ENCODE measurements around the gene TACR1. TPM values are rescaled to one million over a fixed set of nuclear protein-coding genes. Genes with fewer than 3 reads are reported as not detected.
"Not testable (repeated sequence)": the region's sequence is repeated elsewhere in the genome, so short reads cannot be mapped to it uniquely, and the experiment has no call there.

Gene TACR1
- total RNA-seq, 1 donor from 2014 or later, result not detected

DNA sequence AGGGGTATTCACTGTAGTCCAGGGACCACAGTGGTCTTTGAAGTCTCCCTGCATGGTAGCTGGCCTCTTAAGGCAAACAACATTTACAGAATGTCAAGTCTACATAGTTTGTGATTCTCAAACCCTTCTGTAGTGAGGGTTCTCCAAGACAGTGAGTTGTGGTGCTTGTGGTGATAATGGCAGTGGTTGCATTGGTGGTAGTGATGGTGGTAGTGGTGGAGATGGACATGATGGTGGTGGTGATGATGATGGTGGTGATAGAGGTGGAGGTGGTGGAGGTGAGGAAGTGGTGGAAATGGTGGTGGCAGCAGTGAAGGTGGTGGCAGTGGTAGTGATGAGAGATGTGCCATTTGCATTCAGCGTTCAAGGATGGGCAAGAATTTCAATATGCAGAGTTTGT, 104.9 kb downstream of the TACR1 start:
- no peak for DNase-seq (ENCODE audit: extremely low read depth, low read depth, low spot score)

DNA sequence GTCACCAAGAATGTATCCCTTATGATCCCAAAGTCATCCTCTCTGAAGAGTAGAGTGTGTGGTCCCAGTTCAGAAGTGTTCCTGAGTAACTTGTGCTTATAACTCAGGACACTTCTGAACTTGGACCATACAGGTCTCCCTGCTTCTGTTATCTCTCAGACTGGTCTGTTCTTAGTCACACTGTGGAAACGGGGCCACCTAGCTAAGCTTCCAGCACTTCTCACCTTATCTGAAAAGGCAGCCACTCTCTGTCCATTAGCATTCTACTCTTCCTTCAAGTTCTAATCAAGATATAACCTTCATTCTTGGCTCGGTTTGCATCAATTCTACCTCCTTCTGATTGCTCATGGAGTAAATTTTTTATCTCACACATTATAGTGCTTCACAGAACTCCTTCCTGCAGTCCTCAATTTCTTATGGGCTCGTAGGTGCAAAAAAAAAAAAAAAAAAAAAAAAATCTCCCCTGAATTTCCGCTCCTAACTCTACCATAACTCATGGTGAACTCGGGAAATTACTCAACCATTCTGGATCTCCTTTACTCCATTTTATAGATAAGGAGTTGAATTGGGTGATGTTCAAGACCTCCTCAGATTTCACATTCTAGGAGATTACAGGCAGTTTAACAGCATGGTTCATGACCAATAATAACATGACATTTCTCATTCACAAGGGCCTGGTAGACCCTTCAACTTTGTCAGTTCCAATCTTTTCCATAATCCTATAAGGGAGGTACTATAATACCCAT, 108.4 kb downstream of the TACR1 start:
- no peak for DNase-seq (ENCODE audit: extremely low read depth, low read depth, low spot score)

GRCh38 chr2:75089471-75089870, 109.8 kb downstream of the TACR1 start:
- DNase-seq (ENCODE audit: extremely low read depth, low read depth, low spot score), result no peak

DNA sequence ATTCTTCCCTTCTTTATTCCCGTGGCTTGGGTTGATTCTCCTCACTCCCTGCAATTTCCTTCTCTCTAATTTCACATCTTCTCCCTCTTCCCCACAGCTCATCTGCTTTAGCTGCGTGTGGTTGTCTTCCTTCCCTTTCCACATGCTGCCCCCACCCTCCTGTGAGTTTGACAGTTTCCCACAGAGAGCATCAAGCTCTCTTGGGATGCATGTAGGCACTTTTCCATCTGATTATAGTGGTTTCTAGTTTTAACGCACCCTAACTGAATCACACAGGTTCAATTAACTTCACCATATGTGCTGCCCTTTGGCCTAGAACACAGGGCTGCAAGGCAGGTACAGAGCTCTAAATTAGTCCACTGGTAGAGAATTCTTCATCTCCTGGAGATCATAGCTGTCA, 110.5 kb downstream of the TACR1 start:
- no peak for DNase-seq (ENCODE audit: extremely low read depth, low read depth, low spot score)

DNA sequence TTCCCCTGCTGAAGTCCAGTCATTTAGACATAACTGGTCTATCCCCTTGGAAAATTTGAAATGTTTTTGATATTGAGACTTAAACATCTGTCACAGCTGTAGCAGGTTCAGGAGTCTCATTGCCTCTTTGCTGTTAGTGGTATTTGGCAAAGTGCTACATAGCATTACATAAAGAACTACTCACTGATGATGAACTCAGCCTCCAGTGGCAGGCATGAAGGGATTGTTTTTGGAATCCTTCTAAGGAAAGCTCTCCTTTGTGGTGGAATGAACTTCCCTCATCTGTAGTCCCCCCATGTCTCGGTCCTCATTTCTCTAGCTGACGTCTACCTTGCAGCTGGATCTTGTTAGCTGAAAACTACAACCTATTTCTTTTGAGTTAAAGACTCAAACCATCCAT, 111.6 kb downstream of the TACR1 start:
- DNase-seq (ENCODE audit: extremely low read depth, low read depth, low spot score), result no peak

GRCh38 chr2:75079575-75079974, 119.7 kb downstream of the TACR1 start:
- DNase-seq (ENCODE audit: extremely low read depth, low read depth, low spot score), result no peak

- DNase-seq (ENCODE audit: extremely low read depth, low read depth, low spot score), result no peak
Observed at GRCh38 chr2:75077909-75078308, 121.4 kb downstream of the TACR1 start.

- DNase-seq (ENCODE audit: extremely low read depth, low read depth, low spot score), result no peak
Observed at GRCh38 chr2:75076088-75076487, 123.2 kb downstream of the TACR1 start.

DNA sequence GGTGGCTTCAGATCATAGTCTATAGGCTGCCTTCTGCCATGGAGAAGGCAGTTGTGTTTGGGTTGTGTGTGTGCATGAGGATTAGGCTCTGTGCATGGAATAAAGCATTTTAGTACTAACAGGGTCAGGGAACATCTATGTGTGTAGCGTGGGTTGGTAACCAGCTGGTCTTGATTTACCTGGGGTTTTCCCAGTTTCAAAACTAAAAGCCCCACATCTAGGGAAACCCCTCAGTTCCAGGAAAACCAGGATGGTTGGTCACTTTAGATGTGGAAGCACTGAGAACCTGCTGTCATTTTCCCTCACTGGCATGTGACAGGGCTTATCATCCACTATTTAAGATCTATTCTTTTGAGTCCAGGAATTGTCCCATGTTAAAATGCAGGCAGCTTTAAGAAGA, 124.6 kb downstream of the TACR1 start:
- DNase-seq (ENCODE audit: extremely low read depth, low read depth, low spot score), result no peak

- no peak for DNase-seq (ENCODE audit: extremely low read depth, low read depth, low spot score)
Observed at GRCh38 chr2:75074228-75074627, 125.1 kb downstream of the TACR1 start.

GRCh38 chr2:75071766-75072165, 127.6 kb downstream of the TACR1 start:
- no peak for DNase-seq (ENCODE audit: extremely low read depth, low read depth, low spot score)

GRCh38 chr2:75068546-75068945, 130.8 kb downstream of the TACR1 start:
- DNase-seq (ENCODE audit: extremely low read depth, low read depth, low spot score), result no peak

- no peak for DNase-seq (ENCODE audit: extremely low read depth, low read depth, low spot score)
Observed at GRCh38 chr2:75067506-75067905, 131.8 kb downstream of the TACR1 start.

GRCh38 chr2:75066121-75066902, 133.0 kb downstream of the TACR1 start:
- no peak for DNase-seq (ENCODE audit: extremely low read depth, low read depth, low spot score)

DNA sequence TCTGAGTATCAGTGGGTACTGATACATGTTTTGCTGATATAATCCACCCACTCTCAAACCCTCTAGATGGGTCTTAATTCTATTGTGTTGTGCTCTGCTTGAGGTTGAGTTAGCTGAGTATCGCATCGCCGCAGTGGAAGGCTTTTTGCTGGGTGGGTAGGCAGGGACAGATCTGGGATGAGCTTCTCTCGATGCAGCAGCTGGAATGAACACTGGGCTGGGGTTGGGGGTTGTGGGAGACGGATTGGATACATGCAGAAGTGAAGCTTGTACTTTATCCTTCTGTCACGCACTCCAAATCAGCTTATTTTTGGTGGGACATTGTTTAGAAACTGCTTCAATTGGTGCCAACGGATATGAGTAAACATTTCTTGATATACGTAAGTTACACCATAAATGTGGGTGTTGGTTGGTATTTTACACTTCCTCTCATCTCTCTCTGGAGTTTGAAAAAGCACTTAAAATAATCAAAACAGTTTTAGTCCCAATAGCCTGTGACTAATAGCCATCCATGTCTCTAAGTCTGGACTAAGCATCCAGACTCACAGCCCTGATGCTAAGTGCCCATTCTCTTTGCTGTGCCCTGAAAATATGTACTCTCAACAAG, 133.8 kb downstream of the TACR1 start:
- no peak for DNase-seq (ENCODE audit: extremely low read depth, low read depth, low spot score)

GRCh38 chr2:75064691-75065396, 134.5 kb downstream of the TACR1 start:
- no peak for DNase-seq (ENCODE audit: extremely low read depth, low read depth, low spot score)

GRCh38 chr2:75063906-75064305, 135.4 kb downstream of the TACR1 start:
- DNase-seq (ENCODE audit: extremely low read depth, low read depth, low spot score), result no peak

DNA sequence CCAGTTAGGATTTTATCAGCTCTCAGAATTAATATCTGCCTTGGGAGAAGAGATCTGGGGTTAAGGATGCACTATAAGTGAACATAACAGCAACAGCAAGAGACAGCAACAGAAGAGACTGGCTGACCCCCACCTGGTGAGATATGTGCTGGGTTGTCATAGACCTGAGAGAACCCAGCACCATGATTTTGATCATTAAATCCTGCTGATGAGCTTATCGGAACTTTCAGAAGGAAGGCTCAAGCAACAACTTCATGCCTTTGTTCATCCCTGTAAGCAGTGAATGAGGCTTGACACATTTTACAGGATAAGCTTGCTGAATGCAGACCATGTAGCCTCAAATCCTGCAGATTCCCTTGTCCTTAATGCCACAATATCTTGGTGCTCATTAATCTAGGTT, 140.9 kb downstream of the TACR1 start:
- no peak for DNase-seq (ENCODE audit: extremely low read depth, low read depth, low spot score)

DNA sequence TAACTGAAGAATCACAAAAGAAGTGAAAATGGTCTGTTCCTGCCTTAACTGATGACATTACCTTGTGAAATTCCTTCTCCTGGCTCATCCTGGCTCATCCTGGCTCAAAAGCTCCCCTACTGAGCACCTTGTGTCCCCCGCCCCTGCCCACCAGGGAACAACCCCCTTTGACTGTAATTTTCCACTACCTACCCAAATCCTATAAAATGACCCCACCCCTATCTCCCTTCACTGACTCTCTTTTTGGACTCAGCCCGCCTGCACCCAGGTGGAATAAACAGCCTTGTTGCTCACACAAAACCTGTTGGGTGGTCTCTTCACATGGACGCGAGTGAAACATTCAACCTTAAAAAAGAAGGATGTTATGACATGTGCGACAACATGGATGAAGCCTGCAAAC, 142.2 kb downstream of the TACR1 start:
- not testable (repeated sequence) for DNase-seq (ENCODE audit: extremely low read depth, low read depth, low spot score)

GRCh38 chr2:75055820-75056675, 143.3 kb downstream of the TACR1 start:
- no peak for DNase-seq (ENCODE audit: extremely low read depth, low read depth, low spot score)

Measured in glomerular endothelial cell (primary cell).